ENCODE data around the gene KIF1B. TPM values are rescaled to one million over a fixed set of nuclear protein-coding genes. Genes with fewer than 3 reads are reported as not detected.
"Not testable (repeated sequence)": the region's sequence is repeated elsewhere in the genome, so short reads cannot be mapped to it uniquely, and the experiment has no call there.

KIF1B gene
- total RNA-seq, 1 experiment from 2014 or later: 57.7 TPM

DNA sequence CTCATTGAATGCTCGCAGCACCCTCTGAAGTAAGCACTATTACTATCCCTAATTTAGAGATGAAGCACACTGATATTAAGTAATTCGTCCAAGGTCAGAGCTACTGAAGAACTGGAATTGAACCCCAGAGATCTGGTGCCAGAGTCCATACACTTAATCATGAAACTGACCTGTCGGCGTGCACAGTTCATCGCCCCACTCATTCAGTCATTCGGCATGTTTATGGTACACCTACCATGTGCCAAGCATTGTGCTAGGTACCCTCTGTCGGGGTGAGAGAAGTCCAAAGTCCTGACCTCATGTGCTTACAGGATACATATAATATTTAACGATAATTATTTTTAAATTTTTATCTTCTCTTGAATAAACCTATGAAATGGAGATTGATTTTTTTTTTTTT, 214.3 kb downstream of the KIF1B start:
- Mint-ChIP-seq H3K4me3 (no peak overlapping the region), H3K27me3 (ENCODE audit: low read depth) (no peaks in the 10 kb centered on the region), H3K36me3 (ENCODE audit: insufficient read depth in 1 of 3, low read depth in 3 of 3) (peaks cover 9 to 34% (median 17%) of the 10 kb centered on the region in 3 experiments; a peak in 6 of 7 replicates), H3K4me1 (peaks cover 7 to 8% of the 10 kb centered on the region in 2 experiments), H3K27ac (no peak overlapping the region), H3K9me3 (no peaks in the 10 kb centered on the region)
- TF ChIP-seq, protein P1, sequence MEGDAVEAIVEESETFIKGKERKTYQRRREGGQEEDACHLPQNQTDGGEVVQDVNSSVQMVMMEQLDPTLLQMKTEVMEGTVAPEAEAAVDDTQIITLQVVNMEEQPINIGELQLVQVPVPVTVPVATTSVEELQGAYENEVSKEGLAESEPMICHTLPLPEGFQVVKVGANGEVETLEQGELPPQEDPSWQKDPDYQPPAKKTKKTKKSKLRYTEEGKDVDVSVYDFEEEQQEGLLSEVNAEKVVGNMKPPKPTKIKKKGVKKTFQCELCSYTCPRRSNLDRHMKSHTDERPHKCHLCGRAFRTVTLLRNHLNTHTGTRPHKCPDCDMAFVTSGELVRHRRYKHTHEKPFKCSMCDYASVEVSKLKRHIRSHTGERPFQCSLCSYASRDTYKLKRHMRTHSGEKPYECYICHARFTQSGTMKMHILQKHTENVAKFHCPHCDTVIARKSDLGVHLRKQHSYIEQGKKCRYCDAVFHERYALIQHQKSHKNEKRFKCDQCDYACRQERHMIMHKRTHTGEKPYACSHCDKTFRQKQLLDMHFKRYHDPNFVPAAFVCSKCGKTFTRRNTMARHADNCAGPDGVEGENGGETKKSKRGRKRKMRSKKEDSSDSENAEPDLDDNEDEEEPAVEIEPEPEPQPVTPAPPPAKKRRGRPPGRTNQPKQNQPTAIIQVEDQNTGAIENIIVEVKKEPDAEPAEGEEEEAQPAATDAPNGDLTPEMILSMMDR (conservative IDR thresholded peaks at IDR 0.05): no peak
- Histone ChIP-seq H3K56ac (ENCODE audit: insufficient read length, low read depth, low read length) (no peak overlapping the region), H2AK5ac (ENCODE audit: insufficient read length, low read length) (no peak overlapping the region), H4K20me1 (ENCODE audit: control insufficient read depth, insufficient read depth, insufficient read length) (no peaks in the 10 kb centered on the region), H3K4me1 (ENCODE audit: insufficient read depth, low read length) (no peaks in the 10 kb centered on the region; the same call in 1 of the 2 replicates), H3K14ac (ENCODE audit: insufficient read depth, low read length) (no peak overlapping the region), H3K9me3 (ENCODE audit: control insufficient read depth, low read depth, low read length) (no peaks in the 10 kb centered on the region), H3K18ac (ENCODE audit: insufficient read length, low read depth, low read length) (no peak overlapping the region), H2BK5ac (ENCODE audit: insufficient read length, low read length) (no peak overlapping the region), H4K8ac (replicated peaks; ENCODE audit: insufficient read length, low read depth, low read length) (no peak overlapping the region), H3K23me2 (ENCODE audit: insufficient read length, low read depth, low read length, poor library complexity, severe bottlenecking) (no peaks in the 10 kb centered on the region), H3K4ac (ENCODE audit: low read depth, low read length) (no peak overlapping the region), H3T11ph (ENCODE audit: low read length) (no peak overlapping the region), H2BK12ac (ENCODE audit: insufficient read length, low read depth, low read length) (no peak overlapping the region), H2BK120ac (ENCODE audit: low read depth, low read length, poor library complexity, severe bottlenecking) (no peak overlapping the region), H4K91ac (ENCODE audit: insufficient read length, low read depth, low read length) (no peak overlapping the region), H3K79me1 (ENCODE audit: insufficient read depth, low read depth, low read length, poor library complexity, severe bottlenecking) (no peaks in the 10 kb centered on the region), H3K79me2 (ENCODE audit: insufficient read depth, low read length) (no peaks in the 10 kb centered on the region), H3K9ac (ENCODE audit: extremely low read depth, insufficient read length, low read length) (no peak overlapping the region), H2AFZ (ENCODE audit: low read length) (no peak overlapping the region), H3K27me3 (ENCODE audit: insufficient read depth, low read length) (no peaks in the 10 kb centered on the region), H3K23ac (ENCODE audit: insufficient read length, low read depth, low read length) (no peak overlapping the region), H2BK15ac (ENCODE audit: low read depth, low read length) (no peak overlapping the region), H3K4me2 (ENCODE audit: insufficient read depth, insufficient read length, low read length) (no peak overlapping the region), H3K27ac (ENCODE audit: insufficient read length, low read depth, low read length) (no peak overlapping the region), H2BK20ac (ENCODE audit: low read depth, low read length, poor library complexity, severe bottlenecking) (no peak overlapping the region), H4K5ac (ENCODE audit: insufficient read length, low read depth, low read length) (no peak overlapping the region)
- WGBS (ENCODE audit: extremely low coverage, insufficient read length, low lambda C conversion rate): no CpG with 5 or more reads among the region's 8 CpGs
- DNase-seq: no peak

- Mint-ChIP-seq H3K27ac (peak overlapping the region; percentile 82 to 88 (median 84)), H3K36me3 (ENCODE audit: insufficient read depth in 1 of 3, low read depth in 3 of 3) (peaks cover 0 to 21% (median 5%) of the 10 kb centered on the region in 3 experiments; a peak in 5 of 7 replicates), H3K4me1 (peaks cover 11 to 15% of the 10 kb centered on the region in 2 experiments)
- not testable (repeated sequence) for H4K8ac ChIP-seq (replicated peaks; ENCODE audit: insufficient read length, low read depth, low read length); H3K23ac ChIP-seq (ENCODE audit: insufficient read length, low read depth, low read length); H2BK12ac ChIP-seq (ENCODE audit: insufficient read length, low read depth, low read length); H2AFZ ChIP-seq (ENCODE audit: low read length); H2BK15ac ChIP-seq (ENCODE audit: low read depth, low read length); H4K5ac ChIP-seq (ENCODE audit: insufficient read length, low read depth, low read length); H3T11ph ChIP-seq (ENCODE audit: low read length); H4K20me1 ChIP-seq (ENCODE audit: control insufficient read depth, insufficient read depth, insufficient read length); H3K14ac ChIP-seq (ENCODE audit: insufficient read depth, low read length); H2AK5ac ChIP-seq (ENCODE audit: insufficient read length, low read length); H3K4me3 Mint-ChIP-seq; H3K27me3 ChIP-seq (ENCODE audit: insufficient read depth, low read length); H3K18ac ChIP-seq (ENCODE audit: insufficient read length, low read depth, low read length); H3K79me2 ChIP-seq (ENCODE audit: insufficient read depth, low read length); H2BK5ac ChIP-seq (ENCODE audit: insufficient read length, low read length); H4K91ac ChIP-seq (ENCODE audit: insufficient read length, low read depth, low read length); H2BK20ac ChIP-seq (ENCODE audit: low read depth, low read length, poor library complexity, severe bottlenecking); H3K4me1 ChIP-seq (ENCODE audit: insufficient read depth, low read length); H3K27me3 Mint-ChIP-seq (ENCODE audit: low read depth); H3K9ac ChIP-seq (ENCODE audit: extremely low read depth, insufficient read length, low read length); H3K9me3 Mint-ChIP-seq; H3K4ac ChIP-seq (ENCODE audit: low read depth, low read length); DNase-seq; H3K79me1 ChIP-seq (ENCODE audit: insufficient read depth, low read depth, low read length, poor library complexity, severe bottlenecking); H3K9me3 ChIP-seq (ENCODE audit: control insufficient read depth, low read depth, low read length); H3K27ac ChIP-seq (ENCODE audit: insufficient read length, low read depth, low read length); H3K4me2 ChIP-seq (ENCODE audit: insufficient read depth, insufficient read length, low read length); H3K56ac ChIP-seq (ENCODE audit: insufficient read length, low read depth, low read length); H2BK120ac ChIP-seq (ENCODE audit: low read depth, low read length, poor library complexity, severe bottlenecking); H3K23me2 ChIP-seq (ENCODE audit: insufficient read length, low read depth, low read length, poor library complexity, severe bottlenecking)
- WGBS (ENCODE audit: extremely low coverage, insufficient read length, low lambda C conversion rate): no CpG with 5 or more reads among the region's 21 CpGs
Measured at GRCh38 chr1:10425826-10426534, 215.6 kb downstream of the KIF1B start.
